Measurements from ENCODE around the gene DDAH2. TPM values are rescaled to one million over a fixed set of nuclear protein-coding genes. Genes with fewer than 3 reads are reported as not detected.

The DDAH2 gene
- total RNA-seq, 1 donor from 2014 or later, result 30.7 TPM

DNA sequence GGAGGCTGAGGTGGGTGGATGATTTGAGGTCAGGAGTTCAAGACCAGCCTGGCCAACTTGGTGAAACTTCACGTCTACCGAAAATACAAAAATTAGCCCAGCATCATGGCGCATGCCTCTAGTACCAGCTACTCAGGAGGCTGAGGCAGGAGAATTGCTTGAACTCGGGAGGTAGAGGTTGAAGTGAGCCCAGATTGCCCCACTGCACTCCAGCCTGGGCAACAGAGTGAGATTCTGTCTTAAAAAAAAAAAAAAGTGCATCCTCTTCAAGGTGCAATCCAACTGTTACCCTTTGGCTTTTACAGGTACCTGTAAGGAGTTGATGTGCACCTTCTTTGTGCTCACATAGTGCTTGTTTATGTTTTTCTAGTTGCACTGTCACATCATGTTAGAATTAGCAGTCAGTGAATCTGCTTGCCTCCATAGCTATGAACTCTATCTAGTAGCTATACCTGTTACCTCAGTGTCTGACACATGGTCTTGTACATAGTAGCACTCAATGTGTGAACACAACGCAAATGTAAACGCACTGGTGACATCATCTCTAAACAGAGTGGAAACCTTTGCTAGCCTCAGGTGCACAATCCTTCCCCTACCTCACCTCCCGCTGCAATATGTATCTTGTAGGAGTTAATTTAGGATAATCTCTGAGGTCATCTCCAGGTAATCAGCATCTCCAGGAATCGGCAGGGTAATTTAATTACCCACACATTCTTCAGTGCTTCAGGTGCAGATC lies 20.4 kb upstream of the DDAH2 start:
- H3K27me3 Mint-ChIP-seq, result no peaks in the 10 kb centered on the region
- H3K36me3 Mint-ChIP-seq (ENCODE audit: low read depth), result peaks cover 13% of the 10 kb centered on the region
- ATAC-seq (ENCODE audit: low read depth) (no peak), DNase-seq (no peak)
- H3K4me1 Mint-ChIP-seq, result no peaks in the 10 kb centered on the region
- TF ChIP-seq, protein P1, sequence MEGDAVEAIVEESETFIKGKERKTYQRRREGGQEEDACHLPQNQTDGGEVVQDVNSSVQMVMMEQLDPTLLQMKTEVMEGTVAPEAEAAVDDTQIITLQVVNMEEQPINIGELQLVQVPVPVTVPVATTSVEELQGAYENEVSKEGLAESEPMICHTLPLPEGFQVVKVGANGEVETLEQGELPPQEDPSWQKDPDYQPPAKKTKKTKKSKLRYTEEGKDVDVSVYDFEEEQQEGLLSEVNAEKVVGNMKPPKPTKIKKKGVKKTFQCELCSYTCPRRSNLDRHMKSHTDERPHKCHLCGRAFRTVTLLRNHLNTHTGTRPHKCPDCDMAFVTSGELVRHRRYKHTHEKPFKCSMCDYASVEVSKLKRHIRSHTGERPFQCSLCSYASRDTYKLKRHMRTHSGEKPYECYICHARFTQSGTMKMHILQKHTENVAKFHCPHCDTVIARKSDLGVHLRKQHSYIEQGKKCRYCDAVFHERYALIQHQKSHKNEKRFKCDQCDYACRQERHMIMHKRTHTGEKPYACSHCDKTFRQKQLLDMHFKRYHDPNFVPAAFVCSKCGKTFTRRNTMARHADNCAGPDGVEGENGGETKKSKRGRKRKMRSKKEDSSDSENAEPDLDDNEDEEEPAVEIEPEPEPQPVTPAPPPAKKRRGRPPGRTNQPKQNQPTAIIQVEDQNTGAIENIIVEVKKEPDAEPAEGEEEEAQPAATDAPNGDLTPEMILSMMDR (IDR thresholded peaks at IDR 0.05), result no peak
- H3K4me3 Mint-ChIP-seq, result no peak overlapping the region
- POLR2A ChIA-PET, result interaction anchor here (0.5 to 1.1 kb wide), 5 partner anchors 10 to 102 kb away, joined by 3 to 11 read pairs (median 4); partner anchors contain the start of gene MSH5
- intact Hi-C loops (cut with micrococcal nuclease), result no loop called here
- CTCF ChIA-PET, result interaction anchor here (1.1 kb wide), 1 partner anchor 21 kb away, joined by 4 read pairs; no protein-coding TSS in a partner anchor
- H3K27ac Mint-ChIP-seq, result no peak overlapping the region
- no peaks in the 10 kb centered on the region for H3K9me3 Mint-ChIP-seq

DNA sequence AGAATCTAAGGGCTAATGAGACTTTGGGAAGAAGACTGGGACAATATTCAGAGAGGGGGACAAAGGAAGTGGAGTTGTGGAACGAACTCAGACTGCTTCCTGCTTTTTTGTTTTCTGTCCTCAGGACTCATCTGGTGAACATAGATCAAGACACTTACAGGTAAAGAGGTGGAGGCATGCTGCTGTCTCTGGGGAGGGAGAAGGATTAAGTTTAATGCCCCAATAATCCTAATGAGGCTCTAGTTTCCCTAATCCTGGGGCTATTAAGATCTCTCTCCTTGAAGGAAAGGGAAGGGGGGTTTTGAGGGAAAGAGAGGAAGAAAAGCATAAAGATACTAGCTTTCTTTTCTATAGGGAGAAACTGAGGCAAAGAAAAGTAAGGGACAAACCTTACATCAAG lies 15.3 kb upstream of the DDAH2 start:
- POLR2A ChIA-PET, result no interaction called here
- no peak for ATAC-seq (ENCODE audit: low read depth)
- Mint-ChIP-seq H3K4me3 (no peak overlapping the region), H3K27ac (no peak overlapping the region), H3K9me3 (no peaks in the 10 kb centered on the region), H3K4me1 (peaks cover 17% of the 10 kb centered on the region), H3K27me3 (no peaks in the 10 kb centered on the region), H3K36me3 (ENCODE audit: low read depth) (peaks cover 29% of the 10 kb centered on the region)
- CTCF ChIA-PET, result no interaction called here
- DNase-seq, result no peak
- intact Hi-C loops (cut with micrococcal nuclease), result no loop called here
- TF ChIP-seq, protein P1 (IDR thresholded peaks at IDR 0.05), result no peak

- Mint-ChIP-seq H3K4me3 (no peak overlapping the region), H3K9me3 (no peaks in the 10 kb centered on the region), H3K27ac (no peak overlapping the region), H3K36me3 (ENCODE audit: low read depth) (peaks cover 23% of the 10 kb centered on the region), H3K27me3 (no peaks in the 10 kb centered on the region), H3K4me1 (peaks cover 32% of the 10 kb centered on the region)
- ATAC-seq (ENCODE audit: low read depth), result no peak
- TF ChIP-seq, protein P1 (IDR thresholded peaks at IDR 0.05), result no peak
- CTCF ChIA-PET, result no interaction called here
- no peak for DNase-seq
- POLR2A ChIA-PET, result no interaction called here
- intact Hi-C loops (cut with micrococcal nuclease), result no loop called here
These were observed 13.8 kb upstream of the DDAH2 start for GRCh38 chr6:31742894-31743293.

DNA sequence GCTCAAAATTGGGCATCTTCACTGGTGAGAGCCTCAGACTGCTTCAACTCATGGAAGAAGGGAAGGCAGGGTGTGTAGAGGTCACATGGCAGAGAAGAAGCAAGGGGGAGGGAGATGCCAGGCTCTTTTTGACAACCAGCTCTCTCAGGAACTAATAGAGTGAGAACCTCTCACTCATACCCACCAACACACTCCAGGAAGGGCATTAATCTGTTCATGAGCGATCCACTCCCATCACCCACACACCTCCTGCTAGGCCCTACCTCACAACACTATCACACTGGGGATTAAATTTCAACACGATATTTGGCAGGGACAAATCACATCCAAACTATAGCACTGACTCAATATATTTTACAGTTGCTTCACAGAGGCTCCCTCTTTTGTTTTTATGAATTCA lies 12.7 kb upstream of the DDAH2 start:
- peak overlapping the region; percentile 28 for H3K4me3 Mint-ChIP-seq
- intact Hi-C loops (cut with micrococcal nuclease), result no loop called here
- DNase-seq (no peak), ATAC-seq (ENCODE audit: low read depth) (no peak)
- H3K9me3 Mint-ChIP-seq, result no peaks in the 10 kb centered on the region
- H3K27ac Mint-ChIP-seq, result peak overlapping the region; percentile 10
- H3K27me3 Mint-ChIP-seq, result no peaks in the 10 kb centered on the region
- H3K36me3 Mint-ChIP-seq (ENCODE audit: low read depth), result peaks cover 17% of the 10 kb centered on the region
- TF ChIP-seq, protein P1 (IDR thresholded peaks at IDR 0.05), result no peak
- POLR2A ChIA-PET, result interaction anchor here (0.6 to 7.5 kb wide), 3 partner anchors 14 to 76 kb away, joined by 8 to 131 read pairs (median 103); partner anchors contain the start of genes DDAH2 and VARS1
- peaks cover 43% of the 10 kb centered on the region for H3K4me1 Mint-ChIP-seq
- CTCF ChIA-PET, result interaction anchor here (0.9 to 2.9 kb wide), 2 partner anchors 12 to 28 kb away, joined by 3 to 14 read pairs; no protein-coding TSS in a partner anchor

All from activated B cell treated with CpG ODN at 0.5 μM for 24 hours (primary cell).